H1 (cell line): ENCODE measurements around the gene ACCS. TPM values are rescaled to one million over a fixed set of nuclear protein-coding genes. Genes with fewer than 3 reads are reported as not detected.

ENCODE experiments used
- CTCF ChIA-PET: fragments of 300-600 bp; sonication (Branson Sonifier 250); formaldehyde crosslinking; loops from one replicate; lab custom pipeline; 2021; ENCODE audit not compliant: partially characterized antibody; lab: Charles Lee
- POLR2A ChIA-PET: fragments of 300-600 bp; sonication (Branson Sonifier 250); formaldehyde crosslinking; loops from one replicate; lab custom pipeline; 2021; ENCODE audit warnings: inconsistent platforms; ENCODE audit not compliant: partially characterized antibody; lab: Charles Lee
- DNase-seq, 2 experiments: peaks; one replicate each; pipeline versions ENCODE4 v3.0.0 to v3.0.0-alpha.2; 2010 to 2022; ENCODE audit warnings: low spot score in 2 of 2, low read depth in 1 of 2, mixed read lengths in 1 of 2
- FAIRE-seq: peaks from 2 replicates; lab custom pipeline; 2011; peaks lifted over from hg19 to GRCh38; lab: Jason Lieb, UNC
- H2AFZ ChIP-seq: 2 replicates; pipeline ENCODE4 v1.8.1; 2012; ENCODE audit warnings: low read length, inconsistent platforms
- H2AK5ac ChIP-seq: 2 replicates; pipeline ENCODE4 v1.6.1; 2013; ENCODE audit warnings: low read depth, low read length
- H2BK120ac ChIP-seq: replicated peaks from 2 replicates; pipeline ENCODE3; 2013; ENCODE audit warnings: low read depth, low read length, inconsistent platforms
- H2BK12ac ChIP-seq: 2 replicates; pipeline ENCODE4 v1.6.1; 2013; ENCODE audit warnings: low read depth, low read length
- H2BK15ac ChIP-seq: 2 replicates; pipeline ENCODE4 v1.6.1; 2013; ENCODE audit warnings: low read length
- H2BK20ac ChIP-seq: 2 replicates; pipeline ENCODE4 v1.6.1; 2013; ENCODE audit warnings: low read length
- H2BK5ac ChIP-seq: 2 replicates; pipeline ENCODE4 v1.6.1; 2013; ENCODE audit warnings: low read depth, low read length
- H3K14ac ChIP-seq: 2 replicates; pipeline ENCODE4 v1.6.1; 2013; ENCODE audit warnings: inconsistent platforms; ENCODE audit not compliant: insufficient read length
- H3K18ac ChIP-seq: 2 replicates; pipeline ENCODE4 v1.6.1; 2013; ENCODE audit warnings: low read length; ENCODE audit errors: extremely low read depth
- H3K23ac ChIP-seq: 2 replicates; pipeline ENCODE4 v1.6.1; 2013; ENCODE audit warnings: inconsistent platforms; ENCODE audit not compliant: insufficient read length
- H3K23me2 ChIP-seq: 2 replicates; pipeline ENCODE4 v1.6.1; 2013; ENCODE audit warnings: low read depth, low read length
- H3K27ac ChIP-seq: 2 replicates; pipeline ENCODE4 v1.6.1; 2011; ENCODE audit warnings: low read depth, low read length, inconsistent platforms
- H3K27me3 ChIP-seq, 4 experiments: replicated peaks in 1 of 4; 1 replicate in 1 of 4; 2 replicates in 3 of 4; pipeline versions ENCODE4 v1.6.1 to v1.8.1; 2011 to 2013; ENCODE audit warnings: low read length in 3 of 4, mild to moderate bottlenecking in 3 of 4, inconsistent platforms in 2 of 4, mixed read lengths in 2 of 4, moderate library complexity in 1 of 4; ENCODE audit not compliant: control insufficient read depth in 3 of 4, insufficient read depth in 3 of 4; ENCODE audit errors: extremely low read depth in 1 of 4
- H3K36me3 ChIP-seq, 4 experiments: 2 replicates each; pipeline versions ENCODE4 v1.6.1 to v1.8.1; 2011 to 2013; ENCODE audit warnings: mild to moderate bottlenecking in 4 of 4, low read length in 3 of 4, moderate library complexity in 2 of 4, control low read depth in 1 of 4, inconsistent platforms in 1 of 4; ENCODE audit not compliant: insufficient read depth in 4 of 4, control insufficient read depth in 2 of 4
- H3K4ac ChIP-seq: replicated peaks from 2 replicates; pipeline ENCODE3; 2013; ENCODE audit warnings: low read length, low read depth, mixed read lengths, inconsistent platforms; ENCODE audit not compliant: insufficient read length
- H3K4me1 ChIP-seq, 4 experiments: replicated peaks in 1 of 4; 1 replicate in 1 of 4; 2 replicates in 3 of 4; pipeline versions ENCODE4 v1.6.1 to v1.8.1; 2011 to 2013; ENCODE audit warnings: low read length in 3 of 4, inconsistent platforms in 2 of 4, mixed read lengths in 1 of 4; ENCODE audit not compliant: insufficient read depth in 4 of 4, control insufficient read depth in 3 of 4
- H3K4me2 ChIP-seq, 2 experiments: 2 replicates each; pipeline versions ENCODE4 v1.6.1 to v1.8.1; 2011 to 2013; ENCODE audit warnings: low read depth in 2 of 2, low read length in 2 of 2, control low read depth in 1 of 2, inconsistent platforms in 1 of 2, mild to moderate bottlenecking in 1 of 2; ENCODE audit not compliant: insufficient read depth in 1 of 2
- H3K4me3 ChIP-seq, 4 experiments: fragments of 200-600, 300-600 bp in 1 of 4; sonication (generic), shearing (Covaris generic), sonication (Bioruptor Twin) in 1 of 4; 2 replicates each; pipeline versions ENCODE4 v1.5.1 to v1.8.1; 2011 to 2016; ENCODE audit warnings: low read length in 4 of 4, low read depth in 3 of 4, control low read depth in 2 of 4, inconsistent platforms in 2 of 4, mild to moderate bottlenecking in 2 of 4, mixed read lengths in 1 of 4, moderate library complexity in 1 of 4; ENCODE audit not compliant: insufficient read depth in 2 of 4; ENCODE audit errors: extremely low read depth in 1 of 4
- H3K56ac ChIP-seq: replicated peaks from 2 replicates; pipeline ENCODE3; 2013; ENCODE audit warnings: low read depth, mild to moderate bottlenecking, mixed read lengths, low read length, inconsistent platforms; ENCODE audit not compliant: insufficient read length
- H3K79me1 ChIP-seq: 2 replicates; pipeline ENCODE4 v1.6.1; 2013; ENCODE audit warnings: low read depth, low read length, control low read depth
- H3K79me2 ChIP-seq, 2 experiments: 2 replicates each; pipeline versions ENCODE4 v1.6.1 to v1.8.1; 2012 to 2013; ENCODE audit warnings: low read length in 2 of 2, mild to moderate bottlenecking in 2 of 2, inconsistent platforms in 1 of 2; ENCODE audit not compliant: insufficient read depth in 2 of 2, control insufficient read depth in 1 of 2
- H3K9ac ChIP-seq, 4 experiments: replicated peaks in 1 of 4; 1 replicate in 1 of 4; 2 replicates in 3 of 4; pipeline versions ENCODE4 v1.6.1 to v1.8.1; 2011 to 2013; ENCODE audit warnings: low read depth in 3 of 4, low read length in 3 of 4, control low read depth in 2 of 4, mild to moderate bottlenecking in 2 of 4, moderate library complexity in 2 of 4, inconsistent platforms in 1 of 4; ENCODE audit errors: extremely low read depth in 1 of 4
- H3K9me3 ChIP-seq, 2 experiments: 2 replicates each; pipeline versions ENCODE4 v1.6.1 to v1.8.1; 2012 to 2013; ENCODE audit warnings: mild to moderate bottlenecking in 2 of 2, moderate library complexity in 2 of 2, control low read depth in 1 of 2, inconsistent platforms in 1 of 2, low read depth in 1 of 2, low read length in 1 of 2, mixed read lengths in 1 of 2; ENCODE audit not compliant: insufficient read depth in 2 of 2
- H4K20me1 ChIP-seq, 2 experiments: replicated peaks in 1 of 2; 2 replicates each; pipeline versions ENCODE3 to v1.8.1; 2011 to 2013; ENCODE audit warnings: inconsistent platforms in 2 of 2, low read length in 2 of 2, mild to moderate bottlenecking in 1 of 2; ENCODE audit not compliant: insufficient read depth in 2 of 2, control insufficient read depth in 1 of 2
- H4K5ac ChIP-seq: 2 replicates; pipeline ENCODE4 v1.6.1; 2013; ENCODE audit warnings: low read length, low read depth, mixed read lengths, inconsistent platforms; ENCODE audit not compliant: insufficient read length
- H4K8ac ChIP-seq: 2 replicates; pipeline ENCODE4 v1.8.0; 2013; ENCODE audit warnings: mild to moderate bottlenecking, moderate library complexity, low read length, inconsistent platforms; ENCODE audit not compliant: insufficient read depth; ENCODE audit errors: extremely low read depth
- H4K91ac ChIP-seq: replicated peaks from 2 replicates; pipeline ENCODE3; 2013; ENCODE audit warnings: low read length, mixed read lengths, inconsistent platforms; ENCODE audit not compliant: insufficient read length
- TAF7 ChIP-seq: optimal IDR thresholded peaks from 2 replicates; pipeline ENCODE3; 2011; ENCODE audit warnings: low read depth, mild to moderate bottlenecking, inconsistent platforms, low read length, moderate library complexity, borderline replicate concordance
- WGBS, 2 experiments: shearing (Covaris generic) in 1 of 2; methylation state at CpG; one replicate each; pipeline versions ENCODE4 v1.1.6 to v1.1.7; 2013 to 2015; ENCODE audit warnings: low lambda C conversion rate in 2 of 2, mixed read lengths in 2 of 2, inconsistent platforms in 1 of 2, low coverage in 1 of 2, missing lambda C conversion rate in 1 of 2; ENCODE audit not compliant: insufficient replicate concordance in 2 of 2, insufficient coverage in 1 of 2, insufficient read length in 1 of 2; ENCODE audit errors: extremely low coverage in 1 of 2, missing lambda C conversion rate in 1 of 2; 5-methylcytosine and 5-hydroxymethylcytosine counted together
- polyA plus RNA-seq, 7 experiments: library from polyadenylated mRNA; depleted of rRNA in 3 of 7; stranded (reverse) in 5 of 7; unstranded in 2 of 7; fragments of >200 nt in 5 of 7; fragments of 200-250 nt in 2 of 7; gene quantifications; 1 replicate in 5 of 7; 2 replicates in 1 of 7; 4 replicates in 1 of 7; pipeline versions ENCODE4 v1.2.1 to v1.2.3, GENCODE V29; 2011 to 2013; ENCODE audit warnings: missing spikeins in 2 of 7, mixed read lengths in 2 of 7
- total RNA-seq: library from RNA; stranded (reverse); fragmentation: NEBNext Ultra II Directional; extraction: Animal tissue kit (Norgen Biotek cat#: 25700); gene quantifications from 2 replicates; pipeline ENCODE4 v1.2.1, GENCODE V29; 2021

The ACCS gene
- total and polyA plus RNA-seq, 2 of the 8 experiments (the other 6 are each of a cell fraction or from before 2014, with no cell fraction given), result 6.0 to 8.0 TPM

- Histone ChIP-seq H3K4me2 (no peak overlapping the region), H3K23me2 (no peaks in the 10 kb centered on the region), H3K56ac (no peak overlapping the region), H4K8ac (no peak overlapping the region), H2AK5ac (no peak overlapping the region), H4K20me1 (no peaks in the 10 kb centered on the region), H2BK5ac (no peak overlapping the region), H3K79me2 (no peaks in the 10 kb centered on the region)
- POLR2A ChIA-PET, result no interaction called here
- no peak for TF ChIP-seq TAF7
- TF ChIP-seq, all 59 proteins: peak for 0
- Histone ChIP-seq H3K4me3 (no peak overlapping the region), H3K9me3 (peaks cover 2 to 4% of the 10 kb centered on the region in 2 experiments; a peak in 2 of 4 replicates), H2BK15ac (no peak overlapping the region), H2BK20ac (no peak overlapping the region), H2BK12ac (no peak overlapping the region), H3K4ac (no peak overlapping the region), H3K36me3 (no peaks in the 10 kb centered on the region), H3K18ac (no peak overlapping the region), H3K14ac (no peak overlapping the region), H2AFZ (no peak overlapping the region), H2BK120ac (no peak overlapping the region), H4K5ac (no peak overlapping the region), H3K9ac (no peak overlapping the region), H3K4me1 (no peaks in the 10 kb centered on the region), H3K79me1 (no peaks in the 10 kb centered on the region), H3K27me3 (no peaks in the 10 kb centered on the region), H3K23ac (no peak overlapping the region), H4K91ac (no peak overlapping the region), H3K27ac (no peak overlapping the region)
- 96% methylated on average over 1 of the region's 1 CpG; no CpG with 5 or more reads in 1 of the 2 experiments for WGBS, 2 experiments
- FAIRE-seq, result no peak
- CTCF ChIA-PET, result interaction anchor here (1.0 to 4.4 kb wide), 5 partner anchors 8 to 195 kb away, joined by 3 to 30 read pairs (median 4); partner anchors contain the start of gene EXT2
- no peak for DNase-seq
Measured at GRCh38 chr11:44085330-44085729, 19.3 kb downstream of the ACCS start.
